ENCODE data around the gene MKLN1. TPM values are rescaled to one million over a fixed set of nuclear protein-coding genes. Genes with fewer than 3 reads are reported as not detected.

Gene MKLN1
- total RNA-seq, 1 donor from 2014 or later, result 61.7 TPM

- Mint-ChIP-seq H3K36me3 (no peaks in the 10 kb centered on the region), H3K9me3 (no peaks in the 10 kb centered on the region), H3K4me3 (no peak overlapping the region), H3K4me1 (peaks cover 4% of the 10 kb centered on the region), H3K27me3 (ENCODE audit: low read depth) (no peaks in the 10 kb centered on the region), H3K27ac (no peak overlapping the region)
- no peak for DNase-seq (ENCODE audit: low spot score in 2 of 2, unreplicated experiment in 2 of 2)
- TF ChIP-seq CTCF (IDR thresholded peaks at IDR 0.05; ENCODE audit: unreplicated experiment), result no peak
Observed at GRCh38 chr7:131525820-131526219, 198.1 kb downstream of the MKLN1 start.

GRCh38 chr7:131527456-131527855 lies 199.8 kb downstream of the MKLN1 start:
- H3K9me3 Mint-ChIP-seq, result no peaks in the 10 kb centered on the region
- H3K27me3 Mint-ChIP-seq (ENCODE audit: low read depth), result no peaks in the 10 kb centered on the region
- no peak overlapping the region for H3K27ac Mint-ChIP-seq
- peaks cover 4% of the 10 kb centered on the region for H3K36me3 Mint-ChIP-seq
- no peak for TF ChIP-seq CTCF (IDR thresholded peaks at IDR 0.05; ENCODE audit: unreplicated experiment)
- DNase-seq (ENCODE audit: low spot score in 2 of 2, unreplicated experiment in 2 of 2), result no peak
- no peak overlapping the region for H3K4me3 Mint-ChIP-seq
- H3K4me1 Mint-ChIP-seq, result peaks cover under 1% of the 10 kb centered on the region

- Mint-ChIP-seq H3K27ac (no peak overlapping the region), H3K36me3 (peaks cover 4% of the 10 kb centered on the region), H3K9me3 (no peaks in the 10 kb centered on the region), H3K27me3 (ENCODE audit: low read depth) (no peaks in the 10 kb centered on the region), H3K4me3 (no peak overlapping the region), H3K4me1 (peaks cover 8% of the 10 kb centered on the region)
- no peak for DNase-seq (ENCODE audit: low spot score in 2 of 2, unreplicated experiment in 2 of 2)
- TF ChIP-seq CTCF (IDR thresholded peaks at IDR 0.05; ENCODE audit: unreplicated experiment), result no peak
Observed at GRCh38 chr7:131529179-131529578, 201.5 kb downstream of the MKLN1 start.

- TF ChIP-seq CTCF (IDR thresholded peaks at IDR 0.05; ENCODE audit: unreplicated experiment), result no peak
- H3K4me1 Mint-ChIP-seq, result peaks cover 8% of the 10 kb centered on the region
- DNase-seq (ENCODE audit: low spot score in 2 of 2, unreplicated experiment in 2 of 2), result no peak
- no peaks in the 10 kb centered on the region for H3K9me3 Mint-ChIP-seq
- H3K36me3 Mint-ChIP-seq, result peaks cover 4% of the 10 kb centered on the region
- no peak overlapping the region for H3K4me3 Mint-ChIP-seq
- no peak overlapping the region for H3K27ac Mint-ChIP-seq
- no peaks in the 10 kb centered on the region for H3K27me3 Mint-ChIP-seq (ENCODE audit: low read depth)
Observed at GRCh38 chr7:131529617-131530016, 201.9 kb downstream of the MKLN1 start.

- Mint-ChIP-seq H3K27me3 (ENCODE audit: low read depth) (no peaks in the 10 kb centered on the region), H3K36me3 (peaks cover 4% of the 10 kb centered on the region), H3K9me3 (no peaks in the 10 kb centered on the region), H3K4me3 (no peak overlapping the region), H3K27ac (no peak overlapping the region), H3K4me1 (peaks cover 8% of the 10 kb centered on the region)
- no peak for TF ChIP-seq CTCF (IDR thresholded peaks at IDR 0.05; ENCODE audit: unreplicated experiment)
- DNase-seq (ENCODE audit: low spot score in 2 of 2, unreplicated experiment in 2 of 2), result no peak
Observed at GRCh38 chr7:131530137-131530536, 202.5 kb downstream of the MKLN1 start.

- Mint-ChIP-seq H3K36me3 (peaks cover 4% of the 10 kb centered on the region), H3K4me3 (no peak overlapping the region), H3K4me1 (peaks cover 9% of the 10 kb centered on the region), H3K27ac (peak overlapping the region; percentile 50), H3K27me3 (ENCODE audit: low read depth) (no peaks in the 10 kb centered on the region), H3K9me3 (no peaks in the 10 kb centered on the region)
- DNase-seq (ENCODE audit: low spot score in 2 of 2, unreplicated experiment in 2 of 2), result no peak
- TF ChIP-seq CTCF (IDR thresholded peaks at IDR 0.05; ENCODE audit: unreplicated experiment), result no peak
Observed at GRCh38 chr7:131532570-131533091, 205.0 kb downstream of the MKLN1 start.
